HepG2 (cell line): ENCODE data around the gene TRIO. TPM values are rescaled to one million over a fixed set of nuclear protein-coding genes. Genes with fewer than 3 reads are reported as not detected.

Experiments used
- ARID4A ChIP-seq: sonication (generic); formaldehyde crosslinking; IDR thresholded peaks from 2 replicates; pipeline ENCODE4 v1.5.0; 2020; ENCODE audit warnings: mild to moderate bottlenecking, missing genetic modification reagents, borderline replicate concordance
- ATF5 ChIP-seq: sonication (generic); formaldehyde crosslinking; IDR thresholded peaks from 2 replicates; pipeline ENCODE4 v1.4.0; 2020; ENCODE audit warnings: mild to moderate bottlenecking, low read depth, missing genetic modification reagents
- DPF2 ChIP-seq: sonication (generic); formaldehyde crosslinking; IDR thresholded peaks from 2 replicates; pipeline ENCODE4 v1.4.0; 2020; ENCODE audit warnings: mild to moderate bottlenecking, low read depth, missing genetic modification reagents, borderline replicate concordance
- EEA1 ChIP-seq: sonication (generic); formaldehyde crosslinking; IDR thresholded peaks from 2 replicates; pipeline ENCODE4 v1.5.1; 2020; ENCODE audit warnings: mild to moderate bottlenecking, missing genetic modification reagents, borderline replicate concordance
- ELF4 ChIP-seq: sonication (generic); formaldehyde crosslinking; IDR thresholded peaks from 2 replicates; pipeline ENCODE4 v1.5.0; 2020; ENCODE audit warnings: missing genetic modification reagents, mild to moderate bottlenecking, moderate library complexity, borderline replicate concordance
- GMEB1 ChIP-seq: sonication (generic); formaldehyde crosslinking; IDR thresholded peaks from 2 replicates; pipeline ENCODE4 v1.5.1; 2020; ENCODE audit warnings: missing genetic modification reagents, mild to moderate bottlenecking, borderline replicate concordance
- HMG20A ChIP-seq: IDR thresholded peaks from 2 replicates; pipeline ENCODE4 v1.6.1; 2016; ENCODE audit warnings: borderline replicate concordance
- HNRNPL ChIP-seq: fragments of 200-400 bp; formaldehyde crosslinking; IDR thresholded peaks from 2 replicates; pipeline ENCODE4 v1.6.1; 2017; ENCODE audit warnings: mild to moderate bottlenecking, low read depth, low read length
- NBN ChIP-seq: fragments of 450-650 bp; conservative IDR thresholded peaks from 2 replicates; pipeline ENCODE4 v1.6.1; 2017
- SOX5 ChIP-seq: IDR thresholded peaks from 2 replicates; pipeline ENCODE4 v1.6.1; 2016; ENCODE audit warnings: borderline replicate concordance
- TFDP1 ChIP-seq: IDR thresholded peaks from 2 replicates; pipeline ENCODE4 v1.6.1; 2016; ENCODE audit warnings: missing compliant biosample characterization, missing genetic modification reagents, borderline replicate concordance
- YEATS4 ChIP-seq: sonication (generic); formaldehyde crosslinking; IDR thresholded peaks from 2 replicates; pipeline ENCODE4 v1.4.0; 2020; ENCODE audit warnings: missing genetic modification reagents, borderline replicate concordance
- ZC3H13 ChIP-seq: sonication (generic); formaldehyde crosslinking; IDR thresholded peaks from 2 replicates; pipeline ENCODE4 v1.8.1; 2023; ENCODE audit warnings: mild to moderate bottlenecking, missing genetic modification reagents, moderate library complexity
- ZMYM2 ChIP-seq: sonication (generic); formaldehyde crosslinking; IDR thresholded peaks from 2 replicates; pipeline ENCODE4 v1.8.0; 2022; ENCODE audit warnings: mild to moderate bottlenecking, missing genetic modification reagents
- ZNF44 ChIP-seq: sonication (generic); formaldehyde crosslinking; IDR thresholded peaks from 2 replicates; pipeline ENCODE4 v1.5.1; 2020; ENCODE audit warnings: mild to moderate bottlenecking, missing genetic modification reagents
- polyA plus RNA-seq, 8 experiments: library from polyadenylated mRNA; depleted of rRNA in 3 of 8; stranded (reverse) in 7 of 8; unstranded in 1 of 8; fragments of >200 nt; fragmentation: Illumina TruSeq in 4 of 8; extraction: Trizol in 4 of 8; gene quantifications; 2 replicates each; pipeline versions ENCODE4 v1.2.1 to v1.2.3, GENCODE V29; 2011 to 2016; ENCODE audit warnings: low read depth in 4 of 8, missing spikeins in 1 of 8, mixed read lengths in 1 of 8; ENCODE audit not compliant: insufficient read depth in 1 of 8
- total RNA-seq, 5 experiments: library from RNA; depleted of rRNA; stranded (reverse); fragments of >200 nt; fragmentation: Illumina TruSeq; extraction: Trizol; gene quantifications; 2 replicates each; pipeline ENCODE4 v1.2.3, GENCODE V29; 2016; ENCODE audit warnings: low read depth in 1 of 5
- TF ChIP-seq, protein P1 (sequence below): sonication (generic); formaldehyde crosslinking; IDR thresholded peaks from 2 replicates; pipeline ENCODE4 v1.5.1; 2020; ENCODE audit warnings: missing genetic modification reagents, mild to moderate bottlenecking, borderline replicate concordance

TRIO gene
- total and polyA plus RNA-seq, 2 of the 13 experiments (the other 11 are each of a cell fraction or from before 2014, with no cell fraction given), result 45.2 to 45.9 TPM

- TF ChIP-seq ZMYM2 (CRISPR knock-in tag) (no peak), YEATS4 (no peak; the same call in 1 of the 2 replicates), ZNF44 (no peak), ZC3H13 (CRISPR knock-in tag) (no peak), ATF5 (CRISPR knock-in tag) (no peak), SOX5 (CRISPR knock-in tag) (no peak), GMEB1 (CRISPR knock-in tag) (no peak), NBN (no peak), EEA1 (no peak), HMG20A (CRISPR knock-in tag) (no peak), TFDP1 (CRISPR knock-in tag) (no peak), DPF2 (CRISPR knock-in tag) (peak; percentile 64; the same call in 1 of the 2 replicates), ELF4 (CRISPR knock-in tag) (no peak), ARID4A (CRISPR knock-in tag) (peak; percentile 25; the same call in 1 of the 2 replicates), HNRNPL (peak; percentile 76)
- TF ChIP-seq, protein P1, sequence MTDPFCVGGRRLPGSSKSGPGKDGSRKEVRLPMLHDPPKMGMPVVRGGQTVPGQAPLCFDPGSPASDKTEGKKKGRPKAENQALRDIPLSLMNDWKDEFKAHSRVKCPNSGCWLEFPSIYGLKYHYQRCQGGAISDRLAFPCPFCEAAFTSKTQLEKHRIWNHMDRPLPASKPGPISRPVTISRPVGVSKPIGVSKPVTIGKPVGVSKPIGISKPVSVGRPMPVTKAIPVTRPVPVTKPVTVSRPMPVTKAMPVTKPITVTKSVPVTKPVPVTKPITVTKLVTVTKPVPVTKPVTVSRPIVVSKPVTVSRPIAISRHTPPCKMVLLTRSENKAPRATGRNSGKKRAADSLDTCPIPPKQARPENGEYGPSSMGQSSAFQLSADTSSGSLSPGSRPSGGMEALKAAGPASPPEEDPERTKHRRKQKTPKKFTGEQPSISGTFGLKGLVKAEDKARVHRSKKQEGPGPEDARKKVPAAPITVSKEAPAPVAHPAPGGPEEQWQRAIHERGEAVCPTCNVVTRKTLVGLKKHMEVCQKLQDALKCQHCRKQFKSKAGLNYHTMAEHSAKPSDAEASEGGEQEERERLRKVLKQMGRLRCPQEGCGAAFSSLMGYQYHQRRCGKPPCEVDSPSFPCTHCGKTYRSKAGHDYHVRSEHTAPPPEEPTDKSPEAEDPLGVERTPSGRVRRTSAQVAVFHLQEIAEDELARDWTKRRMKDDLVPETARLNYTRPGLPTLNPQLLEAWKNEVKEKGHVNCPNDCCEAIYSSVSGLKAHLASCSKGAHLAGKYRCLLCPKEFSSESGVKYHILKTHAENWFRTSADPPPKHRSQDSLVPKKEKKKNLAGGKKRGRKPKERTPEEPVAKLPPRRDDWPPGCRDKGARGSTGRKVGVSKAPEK, result 0 out of 2 replicates have a peak, but pooled peaks have one; percentile 38
Observed at GRCh38 chr5:14148890-14149671, 5.9 kb downstream of the TRIO start (continued).
